K562 (cell line): Measurements from ENCODE around the gene ZMYND8. TPM values are rescaled to one million over a fixed set of nuclear protein-coding genes. Genes with fewer than 3 reads are reported as not detected.

ENCODE experiments used
- ATAC-seq: fragments of 200-7000 bp; cut with Tn5 transposase; 3 replicates; pipeline ENCODE4 v1.9.1; 2020; ENCODE audit warnings: moderate library complexity
- BruUV-seq: library from RNA; stranded (reverse); fragments of 400-500 nt; replicated peaks from 2 replicates; lab custom pipeline; 2021; lab: Mats Ljungman, UMichigan
- CTCF ChIA-PET: fragments of 300-600 bp; formaldehyde crosslinking; extraction: SDS; loops from one replicate; lab custom pipeline; 2021; ENCODE audit warnings: low intra/inter-chr PET ratio; lab: Yijun Ruan, JAX
- POLR2A ChIA-PET: fragments of 300-600, 350-650 bp; sonication (Branson Sonifier 250); formaldehyde crosslinking; extraction: SDS; loops from one replicate; lab custom pipeline; 2021; ENCODE audit warnings: antibody characterized with exemption, inconsistent platforms; lab: Yijun Ruan, JAX
- DNase-seq, 4 experiments: peaks; one replicate each; pipeline versions ENCODE4 v3.0.0 to v3.0.0-alpha.2; 2011 to 2018; ENCODE audit warnings: low spot score in 3 of 4, mixed read lengths in 3 of 4; ENCODE audit errors: extremely low read depth in 1 of 4
- FAIRE-seq: peaks from 2 replicates; lab custom pipeline; 2011; peaks lifted over from hg19 to GRCh38; lab: Jason Lieb, UNC
- H2AFZ ChIP-seq: 2 replicates; pipeline ENCODE4 v1.6.0; 2011; ENCODE audit warnings: low read depth, low read length, control low read depth, inconsistent platforms
- H3K27ac ChIP-seq: fragments of 200-600 bp; 3 replicates; pipeline ENCODE4 v1.8.0; 2011; ENCODE audit warnings: low read depth, mild to moderate bottlenecking, control low read depth, inconsistent platforms, low read length, moderate library complexity, mixed read lengths; ENCODE audit errors: extremely low read depth
- H3K27me3 ChIP-seq, 2 experiments: fragments of 300-600 bp in 1 of 2; 2 replicates in 1 of 2; 3 replicates in 1 of 2; pipeline versions ENCODE4 v1.6.0 to v1.8.0; 2011; ENCODE audit warnings: inconsistent platforms in 2 of 2, low read length in 2 of 2, mild to moderate bottlenecking in 1 of 2, mixed read lengths in 1 of 2, moderate library complexity in 1 of 2; ENCODE audit not compliant: control insufficient read depth in 2 of 2, insufficient read depth in 2 of 2
- H3K36me3 ChIP-seq: fragments of 300-600 bp; 3 replicates; pipeline ENCODE4 v1.8.0; 2011; ENCODE audit warnings: mild to moderate bottlenecking, low read length, inconsistent platforms; ENCODE audit not compliant: control insufficient read depth, insufficient read depth
- H3K4me1 ChIP-seq, 2 experiments: fragments of 200-600 bp in 1 of 2; replicated peaks in 1 of 2; 2 replicates in 1 of 2; 3 replicates in 1 of 2; pipeline versions ENCODE4 v1.5.1 to v1.8.0; 2011; ENCODE audit warnings: inconsistent platforms in 2 of 2, low read length in 2 of 2, mild to moderate bottlenecking in 1 of 2, mixed read lengths in 1 of 2, moderate library complexity in 1 of 2; ENCODE audit not compliant: control insufficient read depth in 2 of 2, insufficient read depth in 2 of 2
- H3K4me2 ChIP-seq: 2 replicates; pipeline ENCODE4 v1.6.1; 2011; ENCODE audit warnings: low read length, control low read depth, inconsistent platforms, mixed read lengths; ENCODE audit not compliant: insufficient read depth
- H3K4me3 ChIP-seq: fragments of 200-600 bp; sonication (generic), shearing (Covaris generic); 2 replicates; pipeline ENCODE4 v1.5.1; 2016; ENCODE audit warnings: control low read depth, inconsistent platforms
- H3K79me2 ChIP-seq: fragments of 200-600 bp; 3 replicates; pipeline ENCODE4 v1.8.0; 2011; ENCODE audit warnings: low read length, inconsistent platforms; ENCODE audit not compliant: control insufficient read depth, insufficient read depth
- H3K9ac ChIP-seq, 2 experiments: 2 replicates each; pipeline versions ENCODE4 v1.6.0 to v1.6.1; 2011; ENCODE audit warnings: low read depth in 2 of 2, low read length in 2 of 2, control low read depth in 1 of 2, inconsistent platforms in 1 of 2, mild to moderate bottlenecking in 1 of 2, mixed read lengths in 1 of 2; ENCODE audit not compliant: insufficient read depth in 1 of 2
- H3K9me1 ChIP-seq: one replicate; pipeline ENCODE4 v1.6.0; 2011; ENCODE audit warnings: inconsistent platforms, mild to moderate bottlenecking, low read length, moderate library complexity; ENCODE audit not compliant: control insufficient read depth, insufficient read depth
- H3K9me3 ChIP-seq: replicated peaks from 2 replicates; pipeline ENCODE4 v1.5.1; 2011; ENCODE audit warnings: low read depth, low read length, inconsistent platforms; ENCODE audit not compliant: control insufficient read depth, insufficient read depth
- H4K20me1 ChIP-seq: replicated peaks from 2 replicates; pipeline ENCODE4 v1.6.1; 2011; ENCODE audit warnings: low read length, inconsistent platforms, mixed read lengths; ENCODE audit not compliant: control insufficient read depth, insufficient read depth
- PCBP2 ChIP-seq: fragments of 200-400 bp; formaldehyde crosslinking; IDR thresholded peaks from 2 replicates; pipeline ENCODE4 v1.6.1; 2018; ENCODE audit warnings: low read length, low read depth, mild to moderate bottlenecking, moderate library complexity; ENCODE audit not compliant: poor library complexity, severe bottlenecking
- ZBTB11 ChIP-seq, 3 experiments: fragments of 200-800 bp in 1 of 3; fragments of 250-450 bp in 1 of 3; fragments of 450-650 bp in 1 of 3; sonication (Bioruptor Pico) in 1 of 3; sonication (Bioruptor generic) in 1 of 3; formaldehyde crosslinking in 1 of 3; IDR thresholded peaks; 2 replicates each; pipeline versions ENCODE4 v1.6.1 to v1.8.0; 2016 to 2022; ENCODE audit warnings: mild to moderate bottlenecking in 2 of 3, missing genetic modification characterization in 2 of 3, missing compliant biosample characterization in 1 of 3, moderate library complexity in 1 of 3
- WGBS: fragments of 100-300 bp; shearing (Covaris generic); methylation state at CpG from one replicate; pipeline ENCODE4 v1.1.6; 2016; ENCODE audit warnings: low coverage, mixed read lengths; ENCODE audit not compliant: insufficient coverage; ENCODE audit errors: missing lambda C conversion rate; 5-methylcytosine and 5-hydroxymethylcytosine counted together
- in situ Hi-C: fragments of 300-500 bp; cut with MboI; formaldehyde crosslinking; loops from 4 replicates; pipeline ENCODE4 v1.15.0; 2018; ENCODE audit warnings: inconsistent platforms, mixed read lengths
- intact Hi-C: fragments of 100-400 bp; cut with micrococcal nuclease; formaldehyde crosslinking; loops from 2 replicates; pipeline ENCODE4 v1.14.2; 2022
- polyA plus RNA-seq, 8 experiments: library from polyadenylated mRNA; depleted of rRNA in 4 of 8; stranded (reverse) in 5 of 8; unstranded in 3 of 8; fragments of >200 nt; fragmentation: Nextera tagmentation in 2 of 8; fragmentation: Illumina TruSeq in 1 of 8; extraction: Ambion mirVana in 2 of 8; extraction: Trizol in 1 of 8; gene quantifications; 2 replicates each; pipeline versions ENCODE4 v1.2.1 to v1.2.3, GENCODE V29; 2011 to 2014; ENCODE audit warnings: inconsistent platforms in 1 of 8, missing spikeins in 1 of 8
- total RNA-seq, 7 experiments: library from RNA; depleted of rRNA in 6 of 7; stranded (reverse); fragments of >200 nt in 6 of 7; fragmentation: Illumina TruSeq in 2 of 7; extraction: Trizol in 2 of 7; gene quantifications; 2 replicates each; pipeline versions ENCODE4 v1.2.1 to v1.2.3, GENCODE V29; 2011 to 2021; ENCODE audit warnings: low replicate concordance in 1 of 7

The ZMYND8 gene
- total and polyA plus RNA-seq, 9 of the 15 experiments (the other 6 are each of a cell fraction or from before 2014, with no cell fraction given), result 31.8 to 148 (median 71.9) TPM

DNA sequence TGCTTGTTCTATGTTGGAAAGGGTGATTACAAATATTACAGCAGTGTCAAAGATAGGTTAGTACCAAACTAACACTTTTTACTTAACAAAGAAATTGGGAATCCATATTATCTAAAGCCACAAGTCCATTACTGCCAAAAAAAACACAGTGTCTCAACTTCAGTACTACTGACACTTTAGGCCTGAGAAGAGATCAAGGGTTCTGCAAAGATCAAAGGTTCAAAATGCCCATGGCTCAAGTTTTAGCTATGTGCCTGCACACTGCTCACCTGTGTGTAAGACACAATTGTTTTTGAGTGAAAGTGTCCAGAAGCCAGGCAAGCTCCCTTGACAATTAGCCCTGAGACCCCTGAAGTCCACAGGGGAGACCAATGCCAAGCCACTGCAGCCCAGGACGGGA, 132.6 kb downstream of the ZMYND8 start:
- TF ChIP-seq PCBP2 (no peak), ZBTB11 (CRISPR knock-in tag; IDR thresholded peaks at IDR 0.05) (peak in 1 of 3 experiments; percentile 77; a peak in 2 of 6 replicates)
- CTCF ChIA-PET, result no interaction called here
- intact Hi-C loops, result no loop called here
- peaks cover 94% of the 10 kb centered on the region for H3K36me3 ChIP-seq
- H3K27me3 ChIP-seq, result no peaks in the 10 kb centered on the region; a peak in 1 of 5 replicates
- no peaks in the 10 kb centered on the region for H3K9me1 ChIP-seq
- H3K27ac ChIP-seq, result no peak overlapping the region
- POLR2A ChIA-PET, result no interaction called here
- H3K79me2 ChIP-seq, result peaks cover 55% of the 10 kb centered on the region
- H3K9me3 ChIP-seq, result no peaks in the 10 kb centered on the region
- in situ Hi-C loops, result no loop called here
- FAIRE-seq (no peak), ATAC-seq (no peak), DNase-seq (no peak)
- 100% methylated on average over 1 of the region's 1 CpG for WGBS
- peaks cover 0 to 4% of the 10 kb centered on the region in 2 experiments; a peak in 2 of 5 replicates for H3K4me1 ChIP-seq
- no TSS peak for BruUV-seq
- H3K4me3 ChIP-seq, result no peak overlapping the region
- no peak overlapping the region for H2AFZ ChIP-seq
- H3K4me2 ChIP-seq, result no peak overlapping the region
- H4K20me1 ChIP-seq, result peaks cover 10% of the 10 kb centered on the region; the same call in 1 of the 2 replicates
- H3K9ac ChIP-seq, result 0 out of 4 replicates have a peak overlapping the region, but pooled peaks of 1 of the 2 experiments have one; percentile 55
